HG03460 (cell line): ENCODE results near the gene PANK1.
"Not testable (repeated sequence)": the region's sequence is repeated elsewhere in the genome, so short reads cannot be mapped to it uniquely, and the experiment has no call there.

Experiments
- ATAC-seq: cut with Tn5 transposase; IDR thresholded peaks from one replicate; pipeline ENCODE4 v1.9.1; 2021; ENCODE audit not compliant: unreplicated experiment

Gene PANK1

DNA sequence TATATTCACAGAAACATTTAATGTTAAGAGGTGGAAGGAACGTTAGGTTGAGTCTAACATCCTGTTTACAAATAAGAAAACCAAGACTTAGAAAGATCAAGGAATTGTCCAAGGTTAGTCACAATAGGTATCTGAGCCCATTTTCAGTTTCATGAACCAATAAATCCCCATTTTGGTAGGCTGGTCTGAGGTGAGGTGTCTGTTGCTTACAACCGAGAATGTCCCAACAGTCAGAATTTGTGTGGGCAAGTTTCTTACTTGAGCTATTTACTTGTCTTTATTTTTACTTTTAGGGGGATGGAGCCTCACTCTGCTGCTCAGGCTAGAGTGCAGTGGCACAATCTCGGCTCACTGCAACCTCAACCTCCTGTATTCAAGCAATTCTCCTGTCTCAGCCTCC lies 23.6 kb downstream of the PANK1 start:
- ATAC-seq, result no peak

DNA sequence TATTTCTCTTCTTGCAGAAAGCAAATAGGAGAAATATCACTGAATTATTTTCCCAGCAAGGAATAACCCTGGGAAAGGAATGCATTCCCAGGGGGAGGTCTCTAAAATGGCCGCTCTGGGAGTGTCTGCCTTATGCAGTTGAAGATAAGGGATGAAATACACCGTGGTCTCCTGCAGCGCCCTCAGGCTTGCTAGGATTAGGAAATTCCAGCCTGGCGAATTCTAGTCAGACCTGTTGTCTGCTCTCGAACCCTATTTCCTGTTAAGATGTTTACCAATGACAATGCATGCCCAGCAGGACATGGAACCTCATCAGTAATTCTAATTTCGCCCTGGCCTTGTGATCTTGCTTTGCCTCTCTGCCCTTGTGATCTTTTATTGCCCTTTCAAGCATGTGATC lies 24.7 kb downstream of the PANK1 start:
- not testable (repeated sequence) for ATAC-seq

DNA sequence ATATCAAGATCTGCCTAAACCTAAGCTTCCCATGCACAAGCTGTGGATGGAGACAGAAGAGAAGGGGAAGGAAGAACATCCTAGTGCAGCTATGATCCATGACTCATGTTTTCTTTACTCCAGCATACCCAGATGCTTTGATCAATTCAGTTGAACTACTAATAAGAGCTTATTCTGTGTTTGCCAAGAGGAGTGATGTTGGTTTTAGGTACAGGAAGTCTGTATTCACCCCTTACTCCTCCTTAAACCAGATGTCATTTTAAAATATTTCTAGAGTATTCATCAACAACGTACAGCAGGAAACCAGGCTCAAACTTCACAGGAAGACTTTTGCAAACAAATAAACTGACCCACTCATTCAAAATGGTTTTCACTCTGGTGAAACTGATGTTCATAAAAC lies 29.2 kb downstream of the PANK1 start:
- no peak for ATAC-seq

DNA sequence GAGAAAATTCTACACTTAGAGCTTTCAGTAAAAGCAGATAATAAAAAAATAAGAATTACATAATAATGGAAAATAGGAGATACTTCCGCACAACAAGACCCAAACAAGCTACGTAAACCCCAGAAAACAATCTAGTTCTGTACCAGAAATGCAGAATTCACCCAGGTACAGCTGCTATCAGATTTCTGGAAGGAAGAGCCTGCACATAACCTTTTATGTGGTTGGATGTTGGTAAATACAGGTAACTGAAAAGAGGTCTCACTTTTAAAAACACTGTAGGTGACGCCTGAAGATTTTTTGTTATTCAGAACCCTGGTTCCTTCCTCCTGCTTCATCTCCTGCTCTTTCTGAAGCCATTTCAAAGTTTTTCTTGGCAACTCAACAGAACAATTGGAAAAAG lies 29.9 kb downstream of the PANK1 start:
- no peak for ATAC-seq

DNA sequence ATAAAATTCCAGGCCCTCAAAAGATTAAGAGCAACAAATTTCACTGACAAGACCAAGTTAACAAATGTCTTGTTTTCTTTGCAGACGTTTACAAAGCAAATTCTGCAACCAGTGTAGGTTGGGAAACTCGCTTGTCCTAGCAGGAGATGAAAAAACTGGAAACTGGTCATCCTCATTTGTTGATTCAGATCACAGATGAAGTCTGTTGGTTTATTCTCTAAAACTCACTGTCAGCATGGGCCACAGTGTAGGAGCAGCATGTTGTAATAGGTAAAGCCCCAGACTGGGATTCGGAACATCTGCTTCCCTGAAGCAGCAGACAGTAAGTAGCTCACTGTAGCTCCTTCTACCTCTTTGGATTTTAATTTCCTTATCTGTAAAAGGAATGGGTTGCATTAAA lies 31.5 kb downstream of the PANK1 start:
- no peak for ATAC-seq

DNA sequence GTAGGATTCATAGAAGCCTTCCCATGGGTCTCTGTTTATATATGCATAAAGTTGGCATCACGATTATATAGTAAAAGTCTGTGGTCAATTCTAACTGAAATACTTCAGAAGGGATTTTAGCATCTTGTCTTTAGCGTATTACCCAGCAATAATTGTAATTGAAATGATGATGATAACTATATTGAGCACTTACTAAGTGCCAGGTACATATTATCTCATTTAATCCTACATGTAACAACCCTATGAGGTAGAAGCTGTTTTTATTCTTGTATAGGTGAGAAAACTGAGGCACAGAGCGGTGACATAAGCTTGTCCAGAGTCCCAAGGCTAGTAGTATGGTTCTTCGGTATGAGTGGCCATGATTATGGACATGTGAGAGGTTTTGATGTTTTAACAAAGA lies 33.8 kb downstream of the PANK1 start:
- no peak for ATAC-seq

DNA sequence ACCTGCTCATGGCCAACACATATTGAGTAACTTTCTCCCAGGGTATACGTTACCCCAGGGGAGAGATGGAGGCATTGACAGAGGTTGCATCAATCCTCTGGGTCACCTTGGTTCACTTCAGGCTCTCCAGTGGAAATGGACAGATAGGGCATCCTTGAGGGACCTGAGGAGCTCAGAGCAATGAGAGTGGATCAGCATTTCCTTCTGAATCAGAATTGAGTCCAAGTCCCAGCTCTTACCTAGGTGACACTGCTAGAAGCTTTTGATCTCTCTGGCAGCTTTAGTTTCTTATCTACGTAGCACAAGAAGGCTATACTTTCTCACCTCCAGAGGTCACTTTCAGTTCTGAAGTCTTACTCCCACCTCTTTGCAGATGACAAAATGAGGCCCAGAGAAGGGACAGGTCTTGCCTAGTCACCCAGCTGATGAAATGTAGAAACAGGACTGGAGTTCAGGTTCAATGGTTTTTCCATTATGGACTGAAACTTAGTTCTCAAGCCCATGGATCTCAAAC lies 35.2 kb downstream of the PANK1 start:
- ATAC-seq, result peak; percentile 92

DNA sequence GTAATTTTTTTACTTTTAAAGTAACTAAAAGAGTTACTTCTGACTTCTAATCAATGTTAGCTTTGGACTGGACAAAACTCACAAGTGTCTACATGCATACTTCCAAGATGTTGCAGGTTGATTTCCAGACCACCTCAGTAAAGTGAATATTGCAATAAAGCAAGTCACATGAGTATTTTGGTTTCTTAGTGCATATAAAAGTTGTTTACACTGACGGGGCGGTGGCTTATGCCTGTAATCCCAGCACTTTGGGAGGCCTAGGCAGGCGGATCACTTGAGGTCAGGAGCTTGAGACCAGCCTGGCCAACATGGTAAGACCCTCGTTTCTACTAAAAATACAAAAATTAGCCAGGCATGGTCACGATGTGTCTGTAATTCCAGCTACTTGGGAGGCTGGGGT lies 40.8 kb downstream of the PANK1 start:
- no peak for ATAC-seq

DNA sequence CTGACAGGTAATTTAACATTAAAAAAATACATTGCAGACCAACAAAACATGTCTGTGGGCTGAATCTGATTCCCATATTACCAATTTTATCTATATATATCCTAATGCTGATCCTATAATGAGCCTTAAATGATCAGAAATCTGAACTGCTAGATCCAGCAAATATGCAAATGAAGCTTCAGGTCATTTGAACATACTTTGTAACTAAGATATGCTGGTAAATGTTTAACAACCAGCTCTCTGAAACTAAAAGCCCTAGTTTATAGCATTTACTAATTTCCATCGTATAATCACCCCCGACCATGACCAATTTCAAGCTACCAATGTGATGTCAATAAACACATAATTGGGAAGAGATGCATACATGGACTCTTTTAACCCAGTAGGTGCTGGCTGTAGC lies 42.1 kb downstream of the PANK1 start:
- no peak for ATAC-seq

DNA sequence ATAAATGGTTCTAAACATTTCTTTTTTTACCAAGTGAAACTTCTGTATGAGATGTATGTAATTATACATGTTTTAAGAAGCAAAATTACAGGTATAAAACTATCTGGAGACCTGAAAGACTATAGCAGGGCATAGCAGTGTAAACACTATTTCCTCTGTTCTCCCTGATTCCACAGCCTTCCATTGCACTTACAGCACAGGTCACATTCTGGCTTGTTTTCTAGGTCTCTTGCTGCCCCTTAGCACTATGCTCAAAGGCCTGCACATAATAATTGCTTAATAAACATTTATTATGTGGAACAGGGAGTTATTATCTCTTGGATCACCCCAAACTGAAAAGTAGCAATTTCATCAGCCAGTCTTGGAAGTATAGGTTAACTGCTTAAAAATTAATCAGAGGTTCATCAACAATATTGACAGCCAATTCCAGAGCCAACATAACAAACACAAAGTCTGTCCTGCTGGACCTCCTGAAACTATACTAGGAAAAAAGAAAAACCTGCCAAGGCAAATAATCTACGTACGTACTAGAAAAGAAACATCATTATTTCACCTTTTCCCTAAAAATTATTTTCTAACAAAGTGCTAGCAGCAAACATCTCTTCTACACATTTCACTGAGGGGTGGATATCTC lies 43.2 kb downstream of the PANK1 start:
- no peak for ATAC-seq

DNA sequence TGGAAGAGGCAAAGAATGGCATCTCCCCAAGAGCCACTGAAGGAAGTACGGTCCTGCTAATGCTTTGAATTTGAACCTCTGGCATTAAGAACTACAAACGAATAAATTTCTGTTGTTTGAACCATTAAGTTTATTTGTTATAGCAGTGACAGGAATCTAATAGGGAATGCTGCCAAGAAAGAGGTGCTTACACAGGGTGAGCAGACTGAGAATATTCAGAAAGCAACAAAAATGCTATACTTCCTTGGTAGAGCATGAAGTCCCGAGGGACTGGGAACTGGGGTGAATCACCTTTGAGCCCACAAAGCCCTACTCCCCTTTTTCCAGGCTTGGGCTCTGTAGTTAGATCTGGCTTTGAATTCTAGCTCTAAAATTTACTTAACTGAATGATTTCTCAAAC lies 45.0 kb downstream of the PANK1 start:
- ATAC-seq, result no peak

DNA sequence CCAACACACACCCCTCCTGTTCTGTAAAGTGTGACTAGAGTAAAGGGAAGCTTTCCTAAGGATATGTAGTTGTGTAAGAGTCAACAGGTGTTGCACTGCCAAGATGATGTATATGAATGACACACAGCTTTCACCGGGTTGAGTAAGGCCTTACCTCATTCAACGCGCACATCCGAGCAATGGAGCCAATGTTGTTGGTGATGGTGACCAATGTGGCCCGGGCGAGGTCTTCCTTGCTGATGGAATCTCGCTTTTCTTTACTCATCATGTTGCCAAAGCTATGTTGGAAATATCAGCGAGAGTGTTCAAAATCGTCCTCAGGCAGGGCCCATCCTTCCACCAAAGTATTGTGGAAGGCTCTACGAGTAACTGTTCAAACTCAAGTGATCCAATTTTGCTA lies 52.0 kb downstream of the PANK1 start:
- ATAC-seq, result no peak

DNA sequence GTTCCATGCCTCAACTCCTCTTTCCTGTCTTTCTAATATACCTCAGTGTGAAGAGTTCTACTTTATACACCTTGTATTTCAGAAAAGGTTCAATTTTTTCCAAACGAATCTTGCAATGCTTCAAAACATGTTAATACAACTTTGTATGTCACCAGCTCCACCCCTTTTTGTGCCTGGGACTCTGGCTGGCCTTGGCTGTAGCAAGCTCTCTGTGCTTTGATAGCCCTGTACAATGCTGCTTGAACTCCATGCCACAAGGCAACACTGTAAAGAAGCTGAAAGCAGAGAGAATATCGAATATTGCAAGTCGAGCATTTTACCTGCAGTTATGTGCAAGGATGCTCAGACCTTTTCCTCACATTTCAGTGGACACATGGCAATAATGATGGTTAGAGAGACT lies 52.5 kb downstream of the PANK1 start:
- ATAC-seq, result no peak

DNA sequence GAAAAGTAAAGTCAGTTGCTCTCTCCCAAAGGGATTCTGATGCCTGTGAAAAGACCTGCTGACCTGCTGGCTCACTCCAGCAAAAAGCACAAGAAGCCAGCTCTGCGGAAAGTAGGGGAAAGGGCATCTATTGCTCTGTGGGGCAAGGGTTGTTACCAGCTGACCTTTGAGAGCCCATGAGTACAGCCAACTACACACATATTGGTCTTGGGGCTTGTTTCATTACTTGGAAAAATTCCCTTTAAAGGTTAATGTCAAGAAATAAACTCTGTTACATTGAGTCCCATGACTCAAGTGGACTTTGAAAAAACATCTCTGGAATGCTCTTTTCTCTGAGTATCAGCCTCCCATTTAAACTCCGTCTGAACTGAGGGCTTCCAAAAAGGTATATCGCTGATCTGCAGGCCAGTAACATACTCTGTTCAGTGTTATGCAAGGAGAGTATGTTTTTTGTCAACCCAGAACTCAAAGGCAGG lies 53.2 kb downstream of the PANK1 start:
- no peak for ATAC-seq

DNA sequence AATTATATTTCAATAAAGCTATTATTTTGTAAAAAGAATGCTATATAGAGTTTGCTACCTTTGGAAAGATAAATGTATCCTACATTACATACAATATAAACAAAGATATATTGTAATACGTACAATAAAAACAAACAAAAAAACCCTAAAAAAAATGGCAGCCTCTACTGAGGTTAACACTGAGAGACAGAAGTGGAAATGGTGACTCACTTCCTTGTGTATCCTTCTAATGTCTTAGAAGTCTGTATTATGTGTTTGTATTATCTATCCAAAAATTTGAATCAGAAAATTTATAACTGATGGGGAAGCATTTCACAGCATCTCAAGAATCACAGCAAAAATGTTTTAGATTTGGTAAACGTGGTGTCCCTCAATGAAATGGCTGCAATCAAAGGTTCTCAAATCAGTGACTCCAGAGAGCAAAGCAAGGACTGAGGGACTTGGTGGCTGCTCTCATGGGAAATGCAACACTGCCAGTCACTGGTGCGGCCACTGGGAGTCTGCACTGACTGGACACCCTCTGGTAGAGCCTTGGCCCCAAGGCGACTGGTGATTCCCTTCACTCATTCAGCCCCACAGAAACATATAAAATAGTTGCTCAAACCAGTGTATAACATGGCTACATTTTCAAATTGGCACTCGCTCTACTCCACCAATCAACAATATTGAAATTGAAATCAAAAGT lies 53.8 kb downstream of the PANK1 start:
- ATAC-seq, result no peak

DNA sequence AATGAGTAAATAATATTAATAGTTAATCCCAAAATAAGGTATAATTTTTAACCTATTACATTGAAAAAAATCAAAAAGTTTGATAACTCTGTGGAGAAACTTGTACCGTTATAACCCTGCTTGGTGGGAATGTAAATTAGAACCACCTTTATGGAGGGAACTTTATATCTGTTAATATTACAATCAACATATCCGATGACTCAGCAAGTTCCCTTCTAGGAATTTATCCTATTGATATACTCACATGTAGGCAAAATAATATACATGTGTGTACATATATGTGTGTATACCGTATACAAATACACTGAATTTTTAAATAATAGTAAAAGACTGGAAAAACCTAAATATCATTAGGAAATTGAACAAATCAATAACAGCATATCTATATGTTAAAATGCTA lies 54.7 kb downstream of the PANK1 start:
- no peak for ATAC-seq

DNA sequence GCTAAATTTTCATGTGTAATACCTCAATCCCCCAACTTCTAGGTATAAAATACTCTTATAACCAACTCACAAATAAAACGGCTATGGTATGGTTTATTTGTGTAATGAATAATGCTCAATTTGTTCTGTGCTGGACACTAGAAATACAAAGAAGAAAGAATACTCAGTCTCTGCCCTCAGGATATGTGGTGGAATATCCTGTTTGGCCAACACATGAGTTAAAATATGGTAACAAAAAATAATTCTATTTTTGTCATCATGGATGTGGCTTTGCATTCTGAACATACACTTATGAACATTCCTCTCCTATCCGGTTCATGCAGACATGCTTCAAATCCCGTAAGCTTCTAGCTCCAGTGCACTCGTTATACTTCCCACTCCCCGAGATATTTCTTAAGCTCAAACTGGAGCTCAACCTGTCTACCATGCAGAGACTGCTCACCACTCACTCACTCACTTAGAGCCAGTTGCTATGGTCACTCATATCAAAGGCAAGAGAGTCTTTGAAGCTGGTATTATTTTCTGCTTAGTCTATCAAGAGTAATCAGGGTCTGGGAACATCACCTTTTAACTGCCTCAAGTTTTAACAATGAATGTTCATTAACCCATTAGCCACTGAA lies 55.8 kb downstream of the PANK1 start:
- no peak for ATAC-seq

DNA sequence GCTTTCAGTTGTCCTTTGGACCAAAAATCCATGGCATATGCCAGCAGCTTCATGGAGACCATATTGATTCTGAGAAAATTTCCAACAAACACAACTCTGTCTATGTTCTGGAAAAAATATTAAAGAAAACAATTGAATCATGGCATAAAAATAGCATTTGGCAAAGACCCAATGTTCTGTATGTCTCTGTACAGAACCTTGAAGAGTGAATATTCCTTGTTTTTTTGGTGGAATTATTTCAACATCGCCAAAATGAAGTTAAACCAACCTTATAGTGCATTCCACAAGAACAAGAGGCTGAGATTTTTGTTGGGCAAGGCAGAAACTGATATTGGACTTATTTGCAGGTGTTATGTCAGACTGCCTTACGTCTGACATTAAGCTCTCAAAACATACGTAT lies 56.4 kb downstream of the PANK1 start:
- no peak for ATAC-seq

DNA sequence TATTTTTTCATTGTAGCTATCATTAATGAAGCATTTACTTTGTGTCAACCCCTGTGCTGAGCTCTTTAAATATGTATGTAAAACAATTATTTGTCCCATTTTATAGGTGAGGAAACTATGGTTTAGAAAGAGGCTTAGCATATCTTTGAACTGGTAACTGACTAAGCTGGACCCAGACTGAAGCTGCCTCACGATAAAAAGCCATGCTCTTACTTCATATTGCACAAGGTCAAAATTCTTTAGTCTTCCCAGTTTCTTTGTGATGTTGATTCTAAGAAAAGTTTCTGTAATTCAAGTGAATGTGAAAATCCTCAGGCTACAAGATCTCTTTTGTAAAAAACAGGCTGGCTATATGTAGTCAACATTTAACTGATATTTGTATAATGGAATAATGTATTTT lies 63.0 kb downstream of the PANK1 start:
- ATAC-seq, result no peak

DNA sequence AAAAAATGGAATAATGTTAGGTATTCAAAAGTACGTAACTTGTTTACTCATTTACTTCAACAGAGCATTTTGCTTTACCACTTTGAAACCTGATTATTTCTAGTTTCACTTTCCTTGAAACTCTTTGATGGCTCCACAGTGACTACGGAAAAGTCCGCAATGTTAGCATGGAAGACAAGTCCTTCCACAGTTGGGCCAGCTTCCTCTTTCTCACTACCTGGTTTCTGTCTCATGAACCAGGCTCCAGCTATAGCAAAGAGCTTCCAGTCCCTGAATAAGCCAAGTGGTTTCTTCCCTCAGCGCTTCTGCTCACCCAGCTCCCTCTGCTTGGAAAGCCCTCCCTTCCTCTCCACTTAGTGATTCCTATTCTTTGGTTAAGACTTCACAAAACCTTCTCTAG lies 64.8 kb downstream of the PANK1 start:
- ATAC-seq, result no peak

DNA sequence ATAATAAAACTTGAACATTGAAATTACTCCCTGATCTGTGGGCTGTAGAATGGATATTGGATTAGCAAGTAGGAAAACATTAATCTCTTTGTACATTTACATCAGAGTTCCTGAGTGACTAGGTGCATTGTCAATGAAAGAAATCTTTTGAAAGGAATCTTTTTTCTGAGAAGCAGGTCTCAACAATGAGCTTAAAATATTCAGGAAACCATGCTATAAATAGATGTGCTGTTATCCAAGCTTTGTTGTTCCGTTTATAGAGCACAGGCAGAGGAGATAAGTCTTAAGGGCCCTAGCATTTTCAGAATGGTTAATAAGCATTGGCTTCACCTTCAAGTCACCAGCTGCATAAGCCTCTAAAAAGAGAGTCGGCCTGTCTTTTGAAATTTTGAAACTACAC lies 68.3 kb downstream of the PANK1 start:
- no peak for ATAC-seq

DNA sequence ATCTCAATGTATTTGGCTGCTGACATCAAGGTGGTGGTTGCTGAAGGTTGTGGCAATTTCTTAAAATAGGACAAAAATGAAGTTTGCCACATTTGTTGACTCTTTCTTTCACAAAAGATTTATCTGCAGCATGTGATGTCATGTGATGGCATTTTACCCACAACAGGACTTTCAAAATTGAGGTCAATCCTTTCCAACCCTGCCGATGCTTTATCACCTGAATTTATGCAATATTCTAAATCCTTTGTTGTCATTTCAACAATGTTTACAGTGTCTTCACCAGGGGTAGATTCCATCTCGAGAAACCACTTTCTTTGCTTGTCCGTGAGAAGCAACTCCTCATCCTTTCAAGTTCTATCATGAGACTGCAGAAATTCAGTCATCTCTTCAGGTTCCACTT lies 69.0 kb downstream of the PANK1 start:
- ATAC-seq, result no peak
